MM.1S (cell line): ENCODE measurements around the gene TMEM43.
"Not testable (repeated sequence)": the region's sequence is repeated elsewhere in the genome, so short reads cannot be mapped to it uniquely, and the experiment has no call there.

ENCODE experiments used
- DNase-seq: peaks from one replicate; pipeline ENCODE4 v3.0.0-alpha.2; 2015
- H2AFZ ChIP-seq: fragments of 300-600 bp; sonication (generic); 2 replicates; pipeline ENCODE4 v1.6.0; 2016; ENCODE audit warnings: antibody characterized with exemption, low read length
- H3F3A ChIP-seq: fragments of 300-600 bp; sonication (generic); 2 replicates; pipeline ENCODE4 v1.6.1; 2016; ENCODE audit warnings: mild to moderate bottlenecking, antibody characterized with exemption, low read length, moderate library complexity, mixed read lengths; ENCODE audit not compliant: insufficient read depth
- H3K27ac ChIP-seq: fragments of 300-600 bp; sonication (generic); 2 replicates; pipeline ENCODE4 v1.5.1; 2016; ENCODE audit warnings: mild to moderate bottlenecking, low read length
- H3K27me3 ChIP-seq: fragments of 300-600 bp; sonication (generic); replicated peaks from 2 replicates; pipeline ENCODE4 v1.6.0; 2016; ENCODE audit warnings: low read length; ENCODE audit not compliant: insufficient read depth
- H3K36me3 ChIP-seq: fragments of 300-600 bp; sonication (generic); replicated peaks from 2 replicates; pipeline ENCODE4 v1.6.1; 2016; ENCODE audit warnings: mild to moderate bottlenecking, low read length, mixed read lengths; ENCODE audit not compliant: insufficient read depth
- H3K4me1 ChIP-seq: fragments of 300-600 bp; sonication (generic); 2 replicates; pipeline ENCODE4 v1.6.1; 2016; ENCODE audit warnings: low read length, mixed read lengths
- H3K4me2 ChIP-seq: fragments of 300-600 bp; sonication (generic); 2 replicates; pipeline ENCODE4 v1.6.0; 2016; ENCODE audit warnings: low read depth, low read length
- H3K4me3 ChIP-seq: fragments of 300-600 bp; sonication (generic); 2 replicates; pipeline ENCODE4 v1.5.1; 2016; ENCODE audit warnings: low read length, mixed read lengths
- H3K79me2 ChIP-seq: fragments of 300-600 bp; sonication (generic); 2 replicates; pipeline ENCODE4 v1.6.1; 2016; ENCODE audit warnings: mixed run types, low read length, mixed read lengths
- H3K9ac ChIP-seq: fragments of 300-600 bp; sonication (generic); 2 replicates; pipeline ENCODE4 v1.6.1; 2016; ENCODE audit warnings: low read length, mixed read lengths
- H3K9me2 ChIP-seq: fragments of 300-600 bp; sonication (generic); replicated peaks from 2 replicates; pipeline ENCODE4 v1.6.1; 2016; ENCODE audit warnings: mild to moderate bottlenecking, low read length, mixed read lengths; ENCODE audit not compliant: insufficient read depth
- H3K9me3 ChIP-seq: fragments of 300-600 bp; sonication (generic); replicated peaks from 2 replicates; pipeline ENCODE4 v1.6.1; 2016; ENCODE audit warnings: mild to moderate bottlenecking, low read length, mixed read lengths; ENCODE audit not compliant: insufficient read depth
- H4K20me1 ChIP-seq: fragments of 300-600 bp; sonication (generic); 2 replicates; pipeline ENCODE4 v1.6.1; 2016; ENCODE audit warnings: mild to moderate bottlenecking, low read length, moderate library complexity, mixed read lengths; ENCODE audit not compliant: insufficient read depth
- CTCF ChIP-seq: fragments of 300-600 bp; sonication (generic); IDR thresholded peaks from 2 replicates; pipeline ENCODE4 v1.5.1; 2016; ENCODE audit warnings: antibody characterized with exemption, low read length, mixed read lengths
- EZH2 ChIP-seq: fragments of 300-600 bp; sonication (generic); optimal IDR thresholded peaks from 2 replicates; pipeline ENCODE3; 2017; ENCODE audit warnings: low read depth, mild to moderate bottlenecking, antibody characterized with exemption, low read length, mixed read lengths
- EZH2phosphoT487 ChIP-seq: fragments of 300-600 bp; sonication (generic); IDR thresholded peaks from 2 replicates; pipeline ENCODE4 v1.6.1; 2018; ENCODE audit warnings: antibody characterized with exemption, low read length

Gene TMEM43

GRCh38 chr3:14093831-14094230, 31.0 kb upstream of the TMEM43 start:
- Histone ChIP-seq H3K9me3 (no peaks in the 10 kb centered on the region), H3K36me3 (no peaks in the 10 kb centered on the region), H3F3A (no peaks in the 10 kb centered on the region), H3K9ac (no peak overlapping the region), H3K27ac (no peak overlapping the region), H4K20me1 (no peaks in the 10 kb centered on the region), H3K9me2 (no peaks in the 10 kb centered on the region), H3K27me3 (no peaks in the 10 kb centered on the region), H3K4me3 (no peak overlapping the region), H3K79me2 (no peaks in the 10 kb centered on the region), H3K4me2 (no peak overlapping the region), H3K4me1 (peaks cover 3% of the 10 kb centered on the region; the same call in 1 of the 2 replicates), H2AFZ (no peak overlapping the region)
- TF ChIP-seq EZH2phosphoT487 (no peak), CTCF (no peak), EZH2 (no peak)
- no peak for DNase-seq

DNA sequence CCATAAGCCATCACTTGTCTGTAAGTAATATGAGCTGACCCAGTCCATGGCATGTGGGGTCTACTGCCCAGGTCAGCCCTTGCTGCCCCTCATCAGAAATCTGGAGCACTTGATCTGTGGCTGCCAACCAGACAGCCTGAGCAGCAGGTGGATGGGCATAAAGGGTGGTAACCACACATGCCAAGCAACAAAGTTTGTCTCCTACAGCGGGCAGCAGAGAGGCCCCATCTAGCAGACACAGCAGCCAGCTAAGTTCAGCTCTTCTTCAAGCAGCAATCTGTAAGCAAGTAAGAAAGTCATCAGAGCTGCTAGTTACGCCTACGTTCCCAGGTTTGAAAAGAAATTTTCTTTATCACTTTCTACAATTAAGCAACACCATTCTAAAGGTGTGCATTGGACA, 28.1 kb upstream of the TMEM43 start:
- no peak for TF ChIP-seq EZH2phosphoT487
- peak; percentile 8 for TF ChIP-seq CTCF
- Histone ChIP-seq H3K9me3 (no peaks in the 10 kb centered on the region), H3K9ac (no peak overlapping the region), H3K4me2 (no peak overlapping the region), H3K4me3 (no peak overlapping the region), H3K27me3 (no peaks in the 10 kb centered on the region), H3K79me2 (no peaks in the 10 kb centered on the region), H3K4me1 (peaks cover 3% of the 10 kb centered on the region; the same call in 1 of the 2 replicates), H3K36me3 (no peaks in the 10 kb centered on the region), H2AFZ (no peak overlapping the region), H3K9me2 (no peaks in the 10 kb centered on the region), H3F3A (no peaks in the 10 kb centered on the region), H4K20me1 (no peaks in the 10 kb centered on the region), H3K27ac (no peak overlapping the region)
- no peak for DNase-seq

- no peaks in the 10 kb centered on the region for H3K9me2 ChIP-seq
- no peaks in the 10 kb centered on the region for H4K20me1 ChIP-seq
- TF ChIP-seq EZH2phosphoT487 (no peak), CTCF (no peak), EZH2 (no peak)
- no peaks in the 10 kb centered on the region for H3K27me3 ChIP-seq
- no peaks in the 10 kb centered on the region for H3K36me3 ChIP-seq
- no peak overlapping the region for H2AFZ ChIP-seq
- H3K27ac ChIP-seq: no peak overlapping the region
- no peak overlapping the region for H3K4me3 ChIP-seq
- no peak for DNase-seq
- H3K4me2 ChIP-seq: no peak overlapping the region
- H3K9ac ChIP-seq: no peak overlapping the region
- no peaks in the 10 kb centered on the region for H3F3A ChIP-seq
- peaks cover 3% of the 10 kb centered on the region; the same call in 1 of the 2 replicates for H3K4me1 ChIP-seq
- no peaks in the 10 kb centered on the region for H3K79me2 ChIP-seq
- no peaks in the 10 kb centered on the region for H3K9me3 ChIP-seq
Observed at GRCh38 chr3:14097616-14098391, 27.0 kb upstream of the TMEM43 start.

DNA sequence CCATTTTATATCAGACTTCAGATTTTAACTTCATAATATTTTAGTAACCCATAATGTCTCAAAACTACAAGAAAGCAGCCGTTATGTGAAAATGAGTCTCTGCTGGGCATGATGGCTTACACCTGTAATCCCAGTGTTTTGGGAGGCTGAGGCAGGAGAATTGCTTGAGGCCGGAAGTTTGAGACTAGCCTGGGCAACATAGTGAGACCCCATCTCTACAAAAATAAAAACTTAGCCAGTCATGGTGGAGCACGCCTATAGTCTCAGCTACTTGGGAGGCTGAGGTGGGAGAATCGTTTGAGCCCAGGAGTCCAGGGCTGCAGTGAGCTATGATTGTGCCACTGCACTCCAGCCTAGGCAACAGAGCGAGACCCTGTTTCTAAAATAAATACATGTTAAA, 15.0 kb upstream of the TMEM43 start:
- H3K27me3 ChIP-seq, H3K79me2 ChIP-seq, H3K4me2 ChIP-seq, H3K9ac ChIP-seq, H3K27ac ChIP-seq, H3K4me1 ChIP-seq, H2AFZ ChIP-seq, H3K9me2 ChIP-seq, H4K20me1 ChIP-seq, DNase-seq, H3K9me3 ChIP-seq, H3K4me3 ChIP-seq, H3F3A ChIP-seq: not testable (repeated sequence)
- peaks cover 20% of the 10 kb centered on the region for H3K36me3 ChIP-seq
